GM12878 (cell line): Measurements from ENCODE around the gene ZWILCH. TPM values are rescaled to one million over a fixed set of nuclear protein-coding genes. Genes with fewer than 3 reads are reported as not detected.

Experiments used
- BRCA1 ChIP-seq: IDR thresholded peaks from 2 replicates; pipeline ENCODE4 v1.6.1; 2011; ENCODE audit warnings: low read depth, low read length, improper control_type of control experiment
- CBX3 ChIP-seq: fragments of 200-600 bp; sonication (generic); IDR thresholded peaks from 2 replicates; pipeline ENCODE4 v1.6.1; 2016; ENCODE audit warnings: low read depth, borderline replicate concordance
- CUX1 ChIP-seq: IDR thresholded peaks from 2 replicates; pipeline ENCODE4 v1.6.1; 2012; ENCODE audit warnings: improper control_type of control experiment, low read depth, low read length; ENCODE audit not compliant: insufficient replicate concordance
- DPF2 ChIP-seq: fragments of 450-650 bp; IDR thresholded peaks from 2 replicates; pipeline ENCODE4 v1.6.1; 2017; ENCODE audit warnings: mild to moderate bottlenecking
- EGR1 ChIP-seq, 2 experiments: IDR thresholded peaks; 1 replicate in 1 of 2; 2 replicates in 1 of 2; pipeline ENCODE4 v1.6.1; 2011 to 2012; ENCODE audit warnings: low read depth in 2 of 2, low read length in 2 of 2, borderline replicate concordance in 1 of 2, mild to moderate bottlenecking in 1 of 2, moderate library complexity in 1 of 2
- FOXK2 ChIP-seq: fragments of 450-650 bp; IDR thresholded peaks from 2 replicates; pipeline ENCODE4 v1.6.1; 2017; ENCODE audit warnings: mild to moderate bottlenecking, moderate library complexity
- FOXM1 ChIP-seq: IDR thresholded peaks from 2 replicates; pipeline ENCODE4 v1.6.1; 2012; ENCODE audit warnings: low read depth, mild to moderate bottlenecking, inconsistent platforms, low read length, moderate library complexity
- KAT2A ChIP-seq: conservative IDR thresholded peaks from 2 replicates; pipeline ENCODE4 v1.6.1; 2011; ENCODE audit warnings: low read depth, low read length; ENCODE audit not compliant: control insufficient read depth
- MAX ChIP-seq: IDR thresholded peaks from 2 replicates; pipeline ENCODE4 v1.6.1; 2012; ENCODE audit warnings: low read depth, low read length, improper control_type of control experiment
- PBX3 ChIP-seq: IDR thresholded peaks from 2 replicates; pipeline ENCODE4 v1.6.1; 2011; ENCODE audit warnings: mild to moderate bottlenecking, low read depth, low read length, moderate library complexity; ENCODE audit not compliant: insufficient replicate concordance
- POLR2A ChIP-seq: IDR thresholded peaks from 2 replicates; pipeline ENCODE4 v1.6.1; 2011; ENCODE audit warnings: low read depth, mild to moderate bottlenecking, low read length
- POU2F2 ChIP-seq: IDR thresholded peaks from 3 replicates; pipeline ENCODE4 v1.6.1; 2011; ENCODE audit warnings: low read depth, mild to moderate bottlenecking, low read length, borderline replicate concordance
- SREBF1 ChIP-seq: IDR thresholded peaks from 2 replicates; pipeline ENCODE4 v1.6.1; 2012; ENCODE audit warnings: mild to moderate bottlenecking, low read length
- SUPT20H ChIP-seq: IDR thresholded peaks from 2 replicates; pipeline ENCODE4 v1.6.1; 2011; ENCODE audit warnings: low read depth, mild to moderate bottlenecking, low read length, moderate library complexity, borderline replicate concordance; ENCODE audit not compliant: control insufficient read depth
- TCF3 ChIP-seq: IDR thresholded peaks from 2 replicates; pipeline ENCODE4 v1.6.1; 2012; ENCODE audit warnings: low read depth, mild to moderate bottlenecking, low read length, borderline replicate concordance; ENCODE audit not compliant: insufficient read depth
- ZBTB4 ChIP-seq: fragments of 450-650 bp; formaldehyde crosslinking; IDR thresholded peaks from 2 replicates; pipeline ENCODE4 v1.4.0; 2022; ENCODE audit warnings: mild to moderate bottlenecking, moderate library complexity
- polyA plus RNA-seq, 11 experiments: library from polyadenylated mRNA; depleted of rRNA in 4 of 11; unstranded in 6 of 11; stranded (reverse) in 5 of 11; fragments of >200 nt; fragmentation: Nextera tagmentation in 4 of 11; fragmentation: Illumina TruSeq in 1 of 11; extraction: Ambion mirVana in 4 of 11; extraction: Trizol in 1 of 11; gene quantifications; 1 replicate in 1 of 11; 2 replicates in 10 of 11; pipeline versions ENCODE4 v1.2.1 to v1.2.3, GENCODE V29; 2011 to 2016; ENCODE audit warnings: inconsistent platforms in 2 of 11, missing spikeins in 2 of 11, low read depth in 1 of 11
- total RNA-seq, 4 experiments: library from RNA; depleted of rRNA in 3 of 4; stranded (reverse); fragments of >200 nt in 3 of 4; fragmentation: Illumina TruSeq in 1 of 4; extraction: Trizol in 1 of 4; gene quantifications; 2 replicates each; pipeline versions ENCODE4 v1.2.1 to v1.2.3, GENCODE V29; 2013 to 2021
- TF ChIP-seq, protein P1 (sequence below): IDR thresholded peaks from 2 replicates; pipeline ENCODE4 v1.6.1; 2012; ENCODE audit warnings: low read depth, low read length, improper control_type of control experiment

ZWILCH gene
- total and polyA plus RNA-seq, 10 of the 15 experiments (the other 5 are each of a cell fraction or from before 2014, with no cell fraction given) = 15.6 to 73.9 (median 32.4) TPM

DNA sequence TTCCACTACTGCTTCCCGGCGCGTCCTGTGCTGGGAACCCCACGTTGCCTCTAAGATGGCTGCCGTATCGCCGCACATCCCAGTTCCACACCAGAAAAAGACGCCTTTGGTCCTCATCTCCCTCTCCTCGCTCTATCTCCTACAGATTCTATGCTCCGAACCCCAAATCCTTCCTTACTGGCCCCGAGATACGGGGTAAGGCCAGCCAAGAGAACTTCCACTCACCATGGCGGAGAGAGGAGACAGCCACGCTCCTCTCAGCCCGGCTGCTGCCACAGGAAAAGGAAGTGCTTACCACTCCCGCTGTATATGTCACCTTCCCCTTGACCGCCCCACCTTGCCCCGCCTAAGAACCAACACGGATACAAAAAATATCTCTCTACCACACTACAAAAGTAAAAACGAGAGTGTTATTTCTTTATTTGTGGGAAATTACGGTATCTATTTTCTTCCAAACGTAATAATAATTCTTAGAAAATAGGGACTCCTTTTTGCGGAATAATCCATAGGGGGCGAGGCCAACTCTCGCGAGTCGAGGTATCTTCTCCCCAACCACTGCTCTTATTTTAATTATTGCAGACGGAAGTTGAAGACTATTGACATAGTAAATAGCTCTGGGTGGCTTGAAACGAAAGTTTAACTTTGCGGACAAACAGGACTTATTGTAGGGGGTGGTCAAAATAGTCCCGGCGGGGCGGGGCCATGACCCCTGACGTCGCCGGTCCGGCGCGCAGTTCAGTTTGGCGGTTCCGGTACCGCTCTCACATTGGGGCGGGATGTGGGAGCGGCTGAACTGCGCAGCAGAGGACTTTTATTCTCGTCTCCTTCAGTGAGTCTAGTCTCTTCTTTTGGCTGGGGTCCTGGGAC lies at the start of gene ZWILCH, which contains the start of gene RPL4 (continued):
- TF ChIP-seq CUX1 (no peak), KAT2A (no peak), MAX (no peak; the same call in none of the 2 replicates), EGR1 (IDR thresholded peaks at IDR 0.05; ENCODE audit: borderline replicate concordance in 1 of 2, low read depth in 2 of 2, low read length in 2 of 2) (0 out of 3 replicates have a peak, but pooled peaks of 1 of the 2 experiments have one; percentile 22), FOXM1 (peak; percentile 59; the same call in 1 of the 2 replicates), BRCA1 (peak; percentile 75), DPF2 (no peak), ZBTB4 (CRISPR knock-in tag) (no peak), POLR2A (peak; percentile 98), POU2F2 (peak; percentile 93), SUPT20H (no peak), PBX3 (peak; percentile 26), FOXK2 (peak; percentile 70; the same call in 1 of the 2 replicates), TCF3 (peak; percentile 74; the same call in 1 of the 2 replicates), CBX3 (no peak), SREBF1 (no peak)
- TF ChIP-seq, protein P1, sequence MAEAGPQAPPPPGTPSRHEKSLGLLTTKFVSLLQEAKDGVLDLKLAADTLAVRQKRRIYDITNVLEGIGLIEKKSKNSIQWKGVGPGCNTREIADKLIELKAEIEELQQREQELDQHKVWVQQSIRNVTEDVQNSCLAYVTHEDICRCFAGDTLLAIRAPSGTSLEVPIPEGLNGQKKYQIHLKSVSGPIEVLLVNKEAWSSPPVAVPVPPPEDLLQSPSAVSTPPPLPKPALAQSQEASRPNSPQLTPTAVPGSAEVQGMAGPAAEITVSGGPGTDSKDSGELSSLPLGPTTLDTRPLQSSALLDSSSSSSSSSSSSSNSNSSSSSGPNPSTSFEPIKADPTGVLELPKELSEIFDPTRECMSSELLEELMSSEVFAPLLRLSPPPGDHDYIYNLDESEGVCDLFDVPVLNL = peak; percentile 85
